IPS-20b (cell line): ENCODE measurements around the gene MYCBP2.

Experiments
- H3K27ac ChIP-seq: one replicate; pipeline ENCODE4 v1.5.1; 2013; ENCODE audit warnings: low read length
- H3K27me3 ChIP-seq: 2 replicates; pipeline ENCODE4 v1.6.1; 2013; ENCODE audit warnings: mild to moderate bottlenecking, low read length, inconsistent platforms; ENCODE audit not compliant: insufficient read depth
- H3K36me3 ChIP-seq: 2 replicates; pipeline ENCODE4 v1.6.1; 2013; ENCODE audit warnings: low read depth, mild to moderate bottlenecking, inconsistent platforms, low read length, moderate library complexity; ENCODE audit not compliant: insufficient read depth
- H3K4me1 ChIP-seq: 2 replicates; pipeline ENCODE4 v1.6.1; 2013; ENCODE audit warnings: mild to moderate bottlenecking, control low read depth, inconsistent platforms, low read length, moderate library complexity; ENCODE audit not compliant: insufficient read depth
- H3K4me3 ChIP-seq: 2 replicates; pipeline ENCODE4 v1.5.1; 2013; ENCODE audit warnings: mild to moderate bottlenecking, low read length, inconsistent platforms
- H3K9ac ChIP-seq: 2 replicates; pipeline ENCODE4 v1.6.1; 2013; ENCODE audit warnings: low read depth, mild to moderate bottlenecking, inconsistent platforms, low read length, moderate library complexity
- H3K9me3 ChIP-seq: 2 replicates; pipeline ENCODE4 v1.6.1; 2013; ENCODE audit warnings: mild to moderate bottlenecking, low read depth, low read length, inconsistent platforms; ENCODE audit not compliant: insufficient read depth

The MYCBP2 gene

DNA sequence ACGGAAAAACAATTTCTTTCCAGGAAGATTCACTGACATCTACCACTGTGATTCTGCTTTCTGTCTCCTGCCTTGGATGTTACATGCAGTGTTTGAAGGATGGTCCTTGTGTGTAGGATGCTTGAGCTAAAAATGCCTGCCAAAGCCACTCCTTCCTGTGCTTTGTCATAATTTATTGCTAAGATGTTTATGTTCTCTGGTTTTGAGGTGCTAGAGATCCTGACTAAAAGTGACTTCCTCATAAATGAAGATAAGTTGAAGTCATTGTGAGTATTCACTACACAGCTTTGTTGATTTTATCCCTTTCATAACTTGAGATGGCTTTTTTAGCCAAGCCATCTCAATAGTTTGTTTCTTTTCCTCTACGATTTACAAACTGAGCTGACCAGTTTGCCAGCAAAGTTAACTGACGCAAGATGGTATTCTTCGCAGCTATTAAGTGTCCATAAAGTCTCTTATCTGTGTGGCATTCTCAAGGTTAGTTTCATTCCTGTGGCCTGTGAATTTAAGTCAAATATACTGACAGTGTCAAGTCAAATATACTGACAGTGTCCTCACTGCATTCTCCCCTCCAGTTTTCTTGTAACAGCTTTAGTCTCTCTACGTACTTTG is 284.2 kb downstream of the MYCBP2 start:
- peaks cover 9% of the 10 kb centered on the region for H3K36me3 ChIP-seq
- no peaks in the 10 kb centered on the region for H3K4me1 ChIP-seq
- no peaks in the 10 kb centered on the region for H3K27me3 ChIP-seq
- no peaks in the 10 kb centered on the region for H3K9me3 ChIP-seq
- H3K4me3 ChIP-seq, result no peak overlapping the region
- H3K27ac ChIP-seq, result no peak overlapping the region
- H3K9ac ChIP-seq, result no peak overlapping the region

DNA sequence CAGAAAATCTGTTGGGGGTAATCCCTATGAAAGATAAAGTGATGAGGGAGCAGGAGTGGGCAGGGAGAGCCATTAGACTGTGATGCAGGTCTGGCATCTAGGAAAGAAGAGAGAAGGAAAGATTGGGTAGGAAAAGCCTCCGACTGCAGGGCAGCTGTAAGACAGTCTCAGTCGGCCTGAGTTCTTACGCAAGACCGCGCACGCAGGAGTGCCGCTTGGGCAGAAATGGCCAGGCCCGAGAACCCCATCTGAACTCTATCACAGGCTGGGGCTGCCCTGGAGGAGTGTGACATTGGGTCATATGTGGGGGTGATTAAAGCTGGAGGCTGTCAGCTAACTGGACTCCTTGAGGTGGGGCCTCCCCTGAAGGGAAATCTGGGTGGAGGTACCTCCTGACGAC is 286.1 kb downstream of the MYCBP2 start:
- no peaks in the 10 kb centered on the region for H3K4me1 ChIP-seq
- H3K27ac ChIP-seq, result no peak overlapping the region
- H3K27me3 ChIP-seq, result no peaks in the 10 kb centered on the region
- H3K36me3 ChIP-seq, result peaks cover 9% of the 10 kb centered on the region
- H3K4me3 ChIP-seq, result no peak overlapping the region
- H3K9me3 ChIP-seq, result no peaks in the 10 kb centered on the region
- H3K9ac ChIP-seq, result no peak overlapping the region

DNA sequence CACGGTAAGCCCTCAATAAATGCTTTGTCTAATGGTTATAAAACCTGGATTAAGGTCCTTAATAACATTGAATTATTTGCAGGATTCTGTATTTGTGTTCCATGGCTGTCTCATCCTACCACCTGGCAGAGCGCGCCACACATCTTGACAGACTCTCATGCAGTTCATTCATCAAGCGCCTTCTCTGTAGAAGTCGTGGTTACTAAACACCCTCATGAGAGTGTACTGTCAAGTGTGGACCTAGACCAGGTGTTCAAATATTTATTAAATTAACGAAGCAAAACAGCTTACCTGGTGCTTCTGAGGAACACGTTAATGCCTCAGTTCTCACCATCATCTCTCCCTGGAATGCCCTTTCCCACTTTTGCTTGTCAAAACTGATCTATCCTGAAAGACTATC is 286.8 kb downstream of the MYCBP2 start:
- Histone ChIP-seq H3K9me3 (no peaks in the 10 kb centered on the region), H3K36me3 (peaks cover 7% of the 10 kb centered on the region), H3K4me1 (no peaks in the 10 kb centered on the region), H3K27ac (no peak overlapping the region), H3K4me3 (no peak overlapping the region), H3K27me3 (no peaks in the 10 kb centered on the region), H3K9ac (no peak overlapping the region)

DNA sequence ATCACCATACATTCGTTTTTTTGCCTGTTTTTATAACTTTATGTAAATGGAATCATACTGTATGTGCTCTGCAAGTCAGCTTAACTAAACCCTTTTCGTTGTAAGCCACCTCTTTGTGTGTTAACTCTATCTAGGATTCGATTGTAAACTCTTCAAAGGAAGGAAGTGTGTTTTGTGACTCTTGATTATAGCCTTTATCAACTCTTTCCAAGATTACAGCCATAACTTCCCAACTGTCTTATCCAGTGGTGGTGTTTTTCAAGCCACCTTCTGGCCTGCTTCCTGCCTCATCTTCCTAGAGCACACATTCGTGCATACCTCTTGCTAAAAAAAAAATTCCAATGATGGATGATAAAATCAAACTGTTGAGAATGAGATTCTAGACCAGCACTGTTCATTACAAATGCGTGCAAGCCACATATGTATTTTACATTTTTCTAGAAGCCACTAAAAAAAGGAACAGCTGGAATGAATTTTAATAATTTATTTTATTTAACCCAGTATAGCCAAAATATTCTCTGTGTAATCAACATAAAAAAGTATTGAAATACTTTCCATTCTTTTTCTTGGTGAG is 287.9 kb downstream of the MYCBP2 start:
- Histone ChIP-seq H3K9me3 (no peaks in the 10 kb centered on the region), H3K27ac (no peak overlapping the region), H3K4me3 (no peak overlapping the region), H3K36me3 (no peaks in the 10 kb centered on the region), H3K4me1 (no peaks in the 10 kb centered on the region), H3K27me3 (no peaks in the 10 kb centered on the region), H3K9ac (no peak overlapping the region)

DNA sequence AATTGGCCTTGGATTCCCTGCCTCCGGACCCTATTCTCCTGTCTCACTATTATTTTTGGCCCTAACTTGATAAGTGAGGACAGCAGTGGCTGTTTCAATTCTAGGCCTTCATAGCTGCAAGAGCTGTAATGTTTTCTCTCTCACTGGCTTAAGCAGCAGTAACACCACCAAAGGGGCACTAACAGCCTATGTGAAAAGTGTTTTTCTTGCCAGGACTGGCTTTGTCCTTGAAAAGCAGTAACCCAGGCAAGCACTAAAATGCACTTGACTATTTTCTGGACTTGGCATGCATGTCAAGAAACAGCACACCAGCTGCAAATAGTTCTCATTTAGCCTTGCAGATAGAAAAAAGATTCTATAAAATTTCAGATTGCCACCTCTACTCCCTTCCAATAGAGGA is 290.6 kb downstream of the MYCBP2 start:
- H3K9me3 ChIP-seq, result no peaks in the 10 kb centered on the region
- no peak overlapping the region for H3K9ac ChIP-seq
- H3K4me3 ChIP-seq, result no peak overlapping the region

DNA sequence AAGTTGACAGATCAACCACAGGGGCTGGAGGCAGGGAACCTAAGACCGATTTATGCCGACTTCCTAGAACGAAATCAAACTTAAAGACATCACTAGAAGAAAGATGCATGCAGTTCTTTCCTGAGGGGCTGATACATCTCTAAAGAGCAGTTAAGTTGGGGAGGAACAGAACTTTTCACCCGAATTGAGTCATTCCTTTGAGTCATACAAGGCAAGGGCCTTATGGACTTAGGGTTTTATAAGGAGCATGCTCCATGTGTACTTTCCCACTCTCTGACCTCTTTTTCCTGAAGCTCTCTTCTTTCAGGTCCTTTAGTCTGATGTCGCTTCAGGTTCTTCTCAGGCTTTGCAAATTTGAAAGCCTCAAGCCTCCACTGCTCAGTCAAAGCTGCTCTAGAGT is 292.0 kb downstream of the MYCBP2 start:
- no peaks in the 10 kb centered on the region for H3K36me3 ChIP-seq
- no peaks in the 10 kb centered on the region for H3K4me1 ChIP-seq
- H3K27ac ChIP-seq, result no peak overlapping the region
- no peaks in the 10 kb centered on the region for H3K27me3 ChIP-seq
- H3K4me3 ChIP-seq, result no peak overlapping the region
- H3K9ac ChIP-seq, result no peak overlapping the region
- no peaks in the 10 kb centered on the region for H3K9me3 ChIP-seq

More for the DNA sequence above, 290.6 kb downstream of the MYCBP2 start:
- no peaks in the 10 kb centered on the region for H3K4me1 ChIP-seq
- H3K27ac ChIP-seq, result no peak overlapping the region
- no peaks in the 10 kb centered on the region for H3K27me3 ChIP-seq
- H3K36me3 ChIP-seq, result no peaks in the 10 kb centered on the region

DNA sequence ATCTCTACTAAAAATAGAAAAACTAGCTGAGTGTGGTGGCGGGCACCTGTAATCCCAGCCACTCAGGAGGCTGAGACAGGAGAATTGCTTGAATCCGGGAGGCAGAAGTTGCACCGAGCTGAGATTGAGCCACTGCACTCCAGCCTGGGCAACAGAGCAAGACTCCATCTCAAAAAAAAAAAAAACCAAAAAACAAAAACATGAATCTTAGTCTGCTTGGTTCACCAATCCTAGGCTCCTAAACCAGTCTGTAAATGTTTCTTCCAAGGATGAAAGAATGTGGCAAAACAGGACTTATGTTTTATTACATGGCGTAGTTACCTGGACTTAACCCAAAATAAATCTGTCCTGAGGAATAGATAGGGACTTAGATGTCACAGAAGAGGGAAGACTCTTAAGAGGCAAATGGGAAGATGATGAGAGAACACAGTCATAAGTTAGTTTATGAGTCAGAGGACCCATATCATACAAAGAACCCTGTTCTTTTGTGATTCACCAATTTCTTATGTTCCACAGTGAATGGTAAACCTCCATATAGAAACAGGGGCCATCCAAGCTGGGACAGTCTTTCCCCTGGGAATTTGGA is 293.1 kb downstream of the MYCBP2 start:
- Histone ChIP-seq H3K27me3 (no peaks in the 10 kb centered on the region), H3K4me1 (no peaks in the 10 kb centered on the region), H3K4me3 (no peak overlapping the region), H3K9ac (no peak overlapping the region), H3K9me3 (no peaks in the 10 kb centered on the region), H3K27ac (no peak overlapping the region), H3K36me3 (no peaks in the 10 kb centered on the region)

DNA sequence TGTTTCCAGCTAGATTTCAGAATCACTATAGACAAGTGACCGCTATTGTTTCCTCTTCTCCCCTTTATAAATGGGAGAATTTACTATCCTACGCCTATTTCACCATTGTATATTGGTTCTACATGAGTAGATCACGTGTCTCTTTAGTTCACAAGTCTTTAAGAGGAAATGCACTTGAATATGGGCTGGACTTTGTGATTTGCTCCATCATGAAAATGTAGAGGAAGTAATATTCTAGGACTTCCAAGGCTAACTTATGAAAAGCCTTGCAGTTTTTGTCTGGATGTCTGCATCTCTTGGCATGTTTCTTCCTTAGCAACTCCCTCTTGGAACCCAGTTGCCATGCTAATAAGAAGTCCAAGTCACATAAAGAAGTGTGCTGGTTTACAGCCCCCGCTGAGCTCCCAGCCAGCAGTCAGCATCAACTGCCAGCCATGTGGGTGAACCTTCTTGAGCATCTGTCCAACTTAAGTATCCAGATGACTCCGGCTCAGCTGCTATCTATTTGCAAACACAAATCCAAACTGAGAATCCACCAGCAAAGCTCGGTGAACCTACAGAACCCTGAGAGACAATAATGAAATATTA is 295.1 kb downstream of the MYCBP2 start:
- Histone ChIP-seq H3K27me3 (no peaks in the 10 kb centered on the region), H3K36me3 (no peaks in the 10 kb centered on the region), H3K4me3 (no peak overlapping the region), H3K27ac (no peak overlapping the region), H3K9me3 (no peaks in the 10 kb centered on the region), H3K9ac (no peak overlapping the region), H3K4me1 (peaks cover 10% of the 10 kb centered on the region; the same call in 1 of the 2 replicates)

DNA sequence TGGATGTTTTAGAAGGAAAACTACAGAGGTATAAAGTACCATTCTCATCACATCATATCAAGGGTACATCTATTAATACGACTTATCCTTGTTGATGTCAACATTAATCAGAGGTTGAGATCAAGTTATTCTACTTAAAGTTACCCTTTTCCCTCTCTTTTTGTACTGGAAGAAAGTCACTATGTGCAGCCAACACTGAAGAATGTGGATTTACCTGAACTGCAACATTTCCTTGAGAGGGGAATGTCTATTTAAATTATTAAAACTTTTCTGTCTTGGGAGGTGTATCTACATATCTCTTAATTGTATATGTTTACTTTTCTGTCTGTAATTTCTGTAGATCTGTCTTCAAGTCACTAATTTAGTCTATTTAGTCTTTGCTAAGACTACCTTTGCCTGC is 297.5 kb downstream of the MYCBP2 start:
- Histone ChIP-seq H3K27me3 (no peaks in the 10 kb centered on the region), H3K9ac (no peak overlapping the region), H3K27ac (no peak overlapping the region), H3K4me3 (no peak overlapping the region), H3K9me3 (no peaks in the 10 kb centered on the region), H3K36me3 (no peaks in the 10 kb centered on the region), H3K4me1 (peaks cover 14% of the 10 kb centered on the region; the same call in 1 of the 2 replicates)

DNA sequence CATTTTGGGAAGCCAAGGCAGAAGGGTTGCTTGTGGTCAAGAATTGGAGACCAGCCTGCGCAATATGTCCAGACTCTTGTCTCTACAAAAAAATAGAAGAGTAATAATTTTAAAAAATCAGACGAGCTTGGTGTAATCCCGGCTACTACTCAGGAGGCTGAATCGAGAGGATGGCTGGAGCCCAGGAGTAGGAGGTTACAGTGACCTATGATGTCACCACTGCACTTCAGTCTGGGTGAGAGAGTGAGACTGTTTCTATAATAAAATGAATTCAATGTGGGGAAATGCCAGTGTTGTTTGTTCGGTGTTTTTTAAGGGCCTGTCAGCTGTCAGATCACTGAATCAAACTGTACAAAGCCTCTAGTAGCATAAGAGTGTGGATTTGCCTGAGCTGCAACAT is 298.7 kb downstream of the MYCBP2 start:
- no peaks in the 10 kb centered on the region for H3K9me3 ChIP-seq
- peak overlapping the region; percentile 80 for H3K4me3 ChIP-seq
- no peaks in the 10 kb centered on the region for H3K27me3 ChIP-seq
- H3K36me3 ChIP-seq, result no peaks in the 10 kb centered on the region
- H3K9ac ChIP-seq, result peak overlapping the region; percentile 74; the same call in 1 of the 2 replicates
- peaks cover 14% of the 10 kb centered on the region; the same call in 1 of the 2 replicates for H3K4me1 ChIP-seq
- H3K27ac ChIP-seq, result no peak overlapping the region

DNA sequence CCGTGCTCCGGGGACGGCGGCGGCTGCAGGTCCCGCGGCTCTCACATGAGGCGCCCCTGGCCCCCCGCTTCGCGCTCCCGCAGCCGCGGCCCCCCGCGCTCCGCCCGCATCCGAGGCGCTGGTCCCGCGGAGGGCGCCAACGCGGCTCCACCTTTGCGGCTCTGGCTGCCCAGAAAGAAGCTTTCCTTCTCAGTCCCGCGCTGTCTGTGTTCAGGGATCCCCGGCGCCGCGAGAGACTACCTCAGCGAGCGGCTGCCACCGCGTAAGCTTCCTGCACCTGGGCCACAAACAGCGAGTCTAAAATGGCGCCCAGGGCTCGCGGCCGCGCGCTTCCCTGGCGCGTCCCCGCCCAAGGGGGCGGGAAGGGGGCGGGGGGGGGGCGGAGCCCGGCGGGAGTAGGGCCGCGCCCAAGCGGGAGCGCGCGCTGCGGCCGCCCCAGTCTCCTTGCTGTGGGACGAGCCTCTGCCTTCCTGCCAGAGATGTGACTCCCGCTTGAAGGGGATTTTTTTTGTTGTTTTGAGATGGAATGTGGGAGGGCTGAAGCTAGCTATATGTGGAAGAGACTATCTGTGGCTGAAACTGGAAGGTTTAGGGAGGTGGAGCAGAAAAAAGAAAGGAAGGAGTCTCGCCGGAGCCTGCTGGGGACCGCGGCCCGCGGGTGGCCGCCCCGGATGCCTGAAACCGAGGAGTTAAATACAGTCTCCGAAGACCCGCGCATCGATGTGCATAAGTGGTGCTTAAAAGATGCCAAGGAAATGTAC is 299.9 kb downstream of the MYCBP2 start, which contains the start of gene FBXL3:
Gene FBXL3, minus strand, starts transcription at position 299 of the 761 bp plus-strand sequence. CDS start 5,299 bp downstream, outside the sequence.
- no peaks in the 10 kb centered on the region for H3K9me3 ChIP-seq
- H3K9ac ChIP-seq, result peak within 1 kb of the TSS; percentile 79; the same call in 1 of the 2 replicates
- no peaks in the 10 kb centered on the region for H3K36me3 ChIP-seq
- no peak within 1 kb of the TSS for H3K27ac ChIP-seq
- H3K4me1 ChIP-seq, result peaks cover 14% of the 10 kb centered on the region; the same call in 1 of the 2 replicates
- peak within 1 kb of the TSS; percentile 84 for H3K4me3 ChIP-seq
- no peaks in the 10 kb centered on the region for H3K27me3 ChIP-seq
